Tibial nerve (tissue), 4 donors: ENCODE data around the gene NCK1. TPM values are rescaled to one million over a fixed set of nuclear protein-coding genes. Genes with fewer than 3 reads are reported as not detected.

Experiments used
- DNase-seq, 2 donors: peaks; one replicate each; pipeline ENCODE4 v3.0.0-alpha.2; 2019; ENCODE audit warnings: low spot score in 2 of 2
- H3K27ac ChIP-seq, 4 donors: fragments of 200-600 bp; sonication (generic) in 3 of 4; one replicate each; pipeline ENCODE4 v1.5.1; 2017 to 2019; ENCODE audit warnings: mild to moderate bottlenecking in 1 of 4
- H3K27me3 ChIP-seq, 2 donors: fragments of 200-600 bp; sonication (generic) in 1 of 2; one replicate each; pipeline versions ENCODE4 v1.5.1 to v1.6.0; 2017 to 2019
- H3K36me3 ChIP-seq, 3 donors: fragments of 200-600 bp; sonication (generic); one replicate each; pipeline ENCODE4 v1.5.1; 2018 to 2019
- H3K4me1 ChIP-seq, 4 donors: fragments of 200-600 bp; sonication (generic) in 3 of 4; one replicate each; pipeline ENCODE4 v1.5.1; 2017 to 2019
- H3K4me3 ChIP-seq, 4 donors: fragments of 200-600 bp; sonication (generic) in 3 of 4; one replicate each; pipeline ENCODE4 v1.5.1; 2017 to 2019; ENCODE audit warnings: mild to moderate bottlenecking in 1 of 4, moderate library complexity in 1 of 4
- H3K9me3 ChIP-seq, 4 donors: fragments of 200-600 bp; sonication (generic) in 3 of 4; one replicate each; pipeline ENCODE4 v1.5.1; 2017 to 2019
- EP300 ChIP-seq, 2 donors: sonication (generic); formaldehyde crosslinking; IDR thresholded peaks; one replicate each; pipeline ENCODE4 v1.6.1; 2017; ENCODE audit warnings: antibody characterized with exemption in 2 of 2, mild to moderate bottlenecking in 1 of 2
- POLR2A ChIP-seq, 2 donors: fragments of 450-650 bp; IDR thresholded peaks; one replicate each; pipeline ENCODE4 v1.6.1; 2017; ENCODE audit warnings: antibody characterized with exemption in 2 of 2, mild to moderate bottlenecking in 2 of 2, moderate library complexity in 2 of 2
- WGBS, 2 donors: methylation state at CpG; one replicate each; pipeline ENCODE4 v1.1.5; 2018; 5-methylcytosine and 5-hydroxymethylcytosine counted together
- total RNA-seq, 4 donors: library from RNA; depleted of rRNA; stranded (reverse); fragments of >200 nt; gene quantifications; one replicate each; pipeline ENCODE4 v1.1.0, GENCODE V29; 2016
- TF ChIP-seq, protein P1 (sequence below), 5 experiments: fragments of 200-600 bp in 3 of 5; fragments of 450-650 bp in 2 of 5; sonication (generic) in 3 of 5; IDR thresholded peaks; one replicate each; pipeline ENCODE4 v1.5.1; 2016 to 2019; ENCODE audit warnings: antibody characterized with exemption in 5 of 5, mild to moderate bottlenecking in 3 of 5, moderate library complexity in 2 of 5

The NCK1 gene
- total RNA-seq, 4 donors from 2014 or later: 34.8 to 100 (median 42.2) TPM

DNA sequence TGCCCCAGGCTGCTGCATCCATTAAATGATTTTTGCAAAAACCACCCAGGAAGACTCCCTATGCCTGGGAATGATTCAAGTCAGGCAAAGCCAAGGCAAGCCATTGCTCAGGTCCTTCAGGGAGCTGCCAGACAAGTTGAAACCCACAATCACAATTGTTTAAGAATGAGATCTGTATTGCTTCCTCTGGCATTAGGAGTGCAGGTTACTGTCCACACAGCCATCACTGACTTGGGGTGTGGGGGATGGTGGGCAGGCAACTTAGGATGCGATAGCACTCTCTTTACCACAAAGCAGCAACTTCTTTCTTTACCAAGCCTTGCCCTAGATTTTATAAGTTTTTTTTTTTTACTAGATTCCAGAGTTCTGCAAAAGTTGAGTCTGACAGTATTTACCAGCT lies 80.8 kb downstream of the NCK1 start:
- H3K4me3 ChIP-seq: no peak overlapping the region
- TF ChIP-seq, protein P1, sequence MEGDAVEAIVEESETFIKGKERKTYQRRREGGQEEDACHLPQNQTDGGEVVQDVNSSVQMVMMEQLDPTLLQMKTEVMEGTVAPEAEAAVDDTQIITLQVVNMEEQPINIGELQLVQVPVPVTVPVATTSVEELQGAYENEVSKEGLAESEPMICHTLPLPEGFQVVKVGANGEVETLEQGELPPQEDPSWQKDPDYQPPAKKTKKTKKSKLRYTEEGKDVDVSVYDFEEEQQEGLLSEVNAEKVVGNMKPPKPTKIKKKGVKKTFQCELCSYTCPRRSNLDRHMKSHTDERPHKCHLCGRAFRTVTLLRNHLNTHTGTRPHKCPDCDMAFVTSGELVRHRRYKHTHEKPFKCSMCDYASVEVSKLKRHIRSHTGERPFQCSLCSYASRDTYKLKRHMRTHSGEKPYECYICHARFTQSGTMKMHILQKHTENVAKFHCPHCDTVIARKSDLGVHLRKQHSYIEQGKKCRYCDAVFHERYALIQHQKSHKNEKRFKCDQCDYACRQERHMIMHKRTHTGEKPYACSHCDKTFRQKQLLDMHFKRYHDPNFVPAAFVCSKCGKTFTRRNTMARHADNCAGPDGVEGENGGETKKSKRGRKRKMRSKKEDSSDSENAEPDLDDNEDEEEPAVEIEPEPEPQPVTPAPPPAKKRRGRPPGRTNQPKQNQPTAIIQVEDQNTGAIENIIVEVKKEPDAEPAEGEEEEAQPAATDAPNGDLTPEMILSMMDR (IDR thresholded peaks at IDR 0.05): no peak
- TF ChIP-seq POLR2A (IDR thresholded peaks at IDR 0.05) (no peak), EP300 (IDR thresholded peaks at IDR 0.05) (no peak)
- H3K27me3 ChIP-seq: no peaks in the 10 kb centered on the region
- H3K4me1 ChIP-seq: peaks cover 0 to 47% (median 13%) of the 10 kb centered on the region in 4 donors
- 70 to 82% methylated on average over 1 of the region's 1 CpG for WGBS, 2 donors
- no peak for DNase-seq
- peak overlapping the region in 2 of 4 donors; percentile 39 to 72 for H3K27ac ChIP-seq
- H3K36me3 ChIP-seq: peaks cover 0 to 11% (median 0%) of the 10 kb centered on the region in 3 donors
- H3K9me3 ChIP-seq: peaks cover 0 to 3% (median 0%) of the 10 kb centered on the region in 4 donors

DNA sequence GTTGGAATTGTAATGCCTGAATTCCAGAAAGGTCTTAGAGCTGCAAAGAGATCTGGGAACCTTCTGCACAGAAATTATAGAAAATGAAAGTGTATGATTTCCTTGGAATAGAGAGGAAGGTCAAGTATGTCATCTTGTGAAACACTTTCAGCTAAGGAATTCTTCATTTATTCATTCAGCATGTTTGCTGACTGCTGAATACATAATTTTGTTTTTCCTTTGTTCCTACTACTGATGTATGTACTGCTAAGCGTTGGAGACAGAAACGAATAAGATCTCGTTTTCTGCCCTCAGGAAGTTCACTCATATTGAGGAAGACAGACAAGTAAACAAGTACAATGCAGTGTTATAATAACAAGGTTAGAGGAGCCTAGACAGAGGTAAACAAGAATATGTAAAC lies 81.4 kb downstream of the NCK1 start:
- Histone ChIP-seq H3K36me3 (peaks cover 0 to 11% (median 0%) of the 10 kb centered on the region in 3 donors), H3K4me1 (peaks cover 0 to 50% (median 12%) of the 10 kb centered on the region in 4 donors), H3K27me3 (no peaks in the 10 kb centered on the region), H3K9me3 (peaks cover 0 to 3% (median 0%) of the 10 kb centered on the region in 4 donors), H3K27ac (peak overlapping the region in 2 of 4 donors; percentile 39 to 72), H3K4me3 (no peak overlapping the region)
- TF ChIP-seq POLR2A (IDR thresholded peaks at IDR 0.05): no peak
- TF ChIP-seq EP300 (IDR thresholded peaks at IDR 0.05): no peak
- TF ChIP-seq, protein P1 (IDR thresholded peaks at IDR 0.05): no peak
- 27 to 38% methylated on average over 3 of the region's 3 CpGs for WGBS, 2 donors
- DNase-seq: no peak

DNA sequence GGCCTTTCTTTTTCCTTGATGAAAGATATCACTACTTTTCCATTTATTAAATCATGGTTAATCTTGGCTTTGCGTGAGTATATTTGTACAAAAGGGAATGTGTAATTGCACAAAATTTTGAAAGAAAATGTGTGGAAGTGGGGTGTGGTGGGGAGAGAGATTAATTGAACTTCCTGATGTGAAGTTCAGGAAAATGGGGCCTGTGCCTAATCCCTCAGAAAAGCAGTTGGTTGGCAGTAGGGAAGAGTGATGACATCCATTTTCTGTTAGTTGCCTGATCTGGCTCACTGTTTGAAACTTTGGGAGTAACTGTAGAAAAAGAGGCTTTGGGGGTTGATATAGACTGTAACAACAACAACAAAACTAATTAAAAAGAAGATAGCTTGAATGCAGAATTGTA lies 85.0 kb downstream of the NCK1 start:
- Histone ChIP-seq H3K27me3 (no peaks in the 10 kb centered on the region), H3K36me3 (peaks cover 0 to 11% (median 0%) of the 10 kb centered on the region in 3 donors), H3K4me3 (no peak overlapping the region), H3K27ac (no peak overlapping the region), H3K9me3 (no peaks in the 10 kb centered on the region), H3K4me1 (peaks cover 0 to 71% (median 18%) of the 10 kb centered on the region in 4 donors)
- WGBS, 2 donors: 84 to 86% methylated on average over 1 of the region's 1 CpG
- TF ChIP-seq, protein P1 (IDR thresholded peaks at IDR 0.05): no peak
- TF ChIP-seq POLR2A (IDR thresholded peaks at IDR 0.05): no peak
- TF ChIP-seq EP300 (IDR thresholded peaks at IDR 0.05): no peak
- DNase-seq: no peak

DNA sequence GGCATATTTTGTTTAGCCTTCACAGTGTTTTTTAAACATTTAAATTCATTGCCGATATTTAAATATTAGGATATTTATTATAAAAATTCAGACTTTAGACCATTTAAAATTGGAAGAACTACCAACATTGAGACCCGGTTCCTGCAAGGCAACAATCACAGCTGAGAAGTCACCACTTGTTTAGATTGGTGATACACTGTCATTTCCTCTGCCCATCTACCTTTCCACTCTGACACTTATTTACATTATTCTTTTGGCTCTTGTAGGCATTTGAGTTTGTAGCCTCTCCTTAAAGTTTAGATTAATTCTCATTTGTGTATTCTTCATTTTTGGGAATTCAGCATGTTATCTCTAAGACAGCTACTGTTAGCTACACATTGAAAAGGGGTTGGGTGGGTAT lies 85.5 kb downstream of the NCK1 start:
- Histone ChIP-seq H3K36me3 (peaks cover 0 to 11% (median 0%) of the 10 kb centered on the region in 3 donors), H3K4me3 (no peak overlapping the region), H3K9me3 (no peaks in the 10 kb centered on the region), H3K27me3 (no peaks in the 10 kb centered on the region), H3K27ac (no peak overlapping the region), H3K4me1 (peaks cover 0 to 69% (median 17%) of the 10 kb centered on the region in 4 donors)
- TF ChIP-seq POLR2A (IDR thresholded peaks at IDR 0.05) (no peak), EP300 (IDR thresholded peaks at IDR 0.05) (no peak)
- TF ChIP-seq, protein P1 (IDR thresholded peaks at IDR 0.05): no peak
- no peak for DNase-seq
- WGBS, 2 donors: 45 to 48% methylated on average over 2 of the region's 2 CpGs

DNA sequence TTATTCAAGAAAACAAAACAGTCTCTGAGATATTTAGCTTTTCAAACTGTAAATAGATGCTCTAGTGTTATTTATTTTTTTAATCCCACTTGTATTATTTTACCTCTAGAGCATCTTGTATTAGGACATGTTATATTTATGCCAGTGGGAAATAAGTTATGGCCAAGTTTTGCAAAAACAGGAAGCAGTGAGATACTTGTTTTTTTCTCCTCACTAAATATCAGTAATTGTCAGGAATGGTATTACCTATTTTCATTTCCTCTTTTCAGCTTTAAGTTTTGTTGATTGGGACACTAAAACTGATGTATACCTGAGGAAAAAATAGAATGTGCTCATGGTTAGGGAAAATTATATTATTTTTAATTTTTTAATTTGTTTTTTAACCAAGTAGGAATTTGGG lies 87.1 kb downstream of the NCK1 start:
- no peak for DNase-seq
- TF ChIP-seq POLR2A (IDR thresholded peaks at IDR 0.05): no peak
- no peak for TF ChIP-seq EP300 (IDR thresholded peaks at IDR 0.05)
- TF ChIP-seq, protein P1 (IDR thresholded peaks at IDR 0.05): no peak
- Histone ChIP-seq H3K9me3 (no peaks in the 10 kb centered on the region), H3K4me3 (no peak overlapping the region), H3K4me1 (peaks cover 0 to 58% (median 10%) of the 10 kb centered on the region in 4 donors), H3K27me3 (no peaks in the 10 kb centered on the region), H3K36me3 (peaks cover 0 to 11% (median 0%) of the 10 kb centered on the region in 3 donors), H3K27ac (peak overlapping the region in 1 of 4 donors; percentile 20)
